Peyer's patch (tissue), 4 donors: ENCODE results near the gene LRRN1. TPM values are rescaled to one million over a fixed set of nuclear protein-coding genes. Genes with fewer than 3 reads are reported as not detected.

Source experiments
- DNase-seq, 3 donors: peaks; one replicate each; pipeline ENCODE4 v3.0.0-alpha.2; 2017 to 2019
- H3K27ac ChIP-seq, 4 donors: fragments of 200-600 bp; sonication (generic); one replicate each; pipeline ENCODE4 v1.5.1; 2016 to 2019
- H3K27me3 ChIP-seq, 2 donors: fragments of 200-600 bp; sonication (generic); one replicate each; pipeline ENCODE4 v1.5.1; 2019
- H3K36me3 ChIP-seq, 3 donors: fragments of 200-600 bp; sonication (generic); one replicate each; pipeline ENCODE4 v1.5.1; 2016 to 2019
- H3K4me1 ChIP-seq, 4 donors: fragments of 200-600 bp; sonication (generic); one replicate each; pipeline ENCODE4 v1.5.1; 2016 to 2019
- H3K4me3 ChIP-seq, 4 donors: fragments of 200-600 bp; sonication (generic); 1 replicate in 3 of 4; 2 replicates in 1 of 4; pipeline ENCODE4 v1.5.1; 2016 to 2019; ENCODE audit warnings: mild to moderate bottlenecking in 1 of 4
- H3K9me3 ChIP-seq, 4 donors: fragments of 200-600 bp; sonication (generic); one replicate each; pipeline ENCODE4 v1.5.1; 2016 to 2019; ENCODE audit warnings: mild to moderate bottlenecking in 1 of 4
- CTCF ChIP-seq, 6 experiments: fragments of 450-650 bp in 4 of 6; fragments of 200-600 bp in 2 of 6; sonication (generic) in 1 of 6; IDR thresholded peaks; one replicate each; pipeline ENCODE4 v1.5.1; 2017 to 2019; ENCODE audit warnings: antibody characterized with exemption in 6 of 6, mild to moderate bottlenecking in 3 of 6, moderate library complexity in 1 of 6
- POLR2A ChIP-seq, 2 donors: fragments of 450-650 bp; IDR thresholded peaks; one replicate each; pipeline ENCODE4 v1.5.1; 2017; ENCODE audit warnings: antibody characterized with exemption in 2 of 2, mild to moderate bottlenecking in 2 of 2, moderate library complexity in 2 of 2
- total RNA-seq, 4 donors: library from RNA; depleted of rRNA; stranded (reverse); fragments of >200 nt; gene quantifications; one replicate each; pipeline ENCODE4 v1.1.0, GENCODE V29; 2016

LRRN1 gene
- total RNA-seq, 4 donors from 2014 or later: 1.5 to 7.4 (median 2.7) TPM

- peaks cover 0 to 3% of the 10 kb centered on the region in 2 donors for H3K27me3 ChIP-seq
- H3K36me3 ChIP-seq: no peaks in the 10 kb centered on the region
- H3K4me3 ChIP-seq: peak overlapping the region; percentile 36 to 63 (median 54)
- H3K9me3 ChIP-seq: no peaks in the 10 kb centered on the region
- H3K4me1 ChIP-seq: peaks cover 0 to 13% (median 0%) of the 10 kb centered on the region in 4 donors
- TF ChIP-seq POLR2A (IDR thresholded peaks at IDR 0.05): no peak
- no peak for TF ChIP-seq CTCF (IDR thresholded peaks at IDR 0.05)
- DNase-seq: peak in 2 of 3 donors; percentile 47 to 62
- H3K27ac ChIP-seq: no peak overlapping the region
These were observed 1.7 kb downstream of the LRRN1 start for GRCh38 chr3:3800685-3801493.

- H3K4me3 ChIP-seq: no peak overlapping the region
- H3K27me3 ChIP-seq: peaks cover 0 to 3% of the 10 kb centered on the region in 2 donors
- no peak for TF ChIP-seq POLR2A (IDR thresholded peaks at IDR 0.05)
- no peak for TF ChIP-seq CTCF (IDR thresholded peaks at IDR 0.05)
These were observed 2.2 kb downstream of the LRRN1 start for GRCh38 chr3:3801494-3801841.

GRCh38 chr3:3802046-3802445, 2.8 kb downstream of the LRRN1 start:
- TF ChIP-seq POLR2A (IDR thresholded peaks at IDR 0.05) (no peak), CTCF (IDR thresholded peaks at IDR 0.05) (no peak)

More at GRCh38 chr3:3801494-3801841, 2.2 kb downstream of the LRRN1 start:
- Histone ChIP-seq H3K36me3 (no peaks in the 10 kb centered on the region), H3K27ac (no peak overlapping the region), H3K9me3 (no peaks in the 10 kb centered on the region), H3K4me1 (peaks cover 0 to 13% (median 0%) of the 10 kb centered on the region in 4 donors)
- DNase-seq: no peak

GRCh38 chr3:3804560-3804959, 5.3 kb downstream of the LRRN1 start:
- Histone ChIP-seq H3K27me3 (peaks cover 0 to 2% of the 10 kb centered on the region in 2 donors), H3K9me3 (no peaks in the 10 kb centered on the region), H3K36me3 (no peaks in the 10 kb centered on the region), H3K27ac (no peak overlapping the region), H3K4me1 (peaks cover 0 to 8% (median 0%) of the 10 kb centered on the region in 4 donors), H3K4me3 (no peak overlapping the region)
- TF ChIP-seq CTCF (IDR thresholded peaks at IDR 0.05) (no peak), POLR2A (IDR thresholded peaks at IDR 0.05) (no peak)
- DNase-seq: no peak

More at GRCh38 chr3:3802046-3802445, 2.8 kb downstream of the LRRN1 start:
- H3K27ac ChIP-seq: no peak overlapping the region
- H3K4me3 ChIP-seq: no peak overlapping the region
- no peaks in the 10 kb centered on the region for H3K9me3 ChIP-seq
- H3K4me1 ChIP-seq: peaks cover 0 to 13% (median 0%) of the 10 kb centered on the region in 4 donors
- peaks cover 0 to 3% of the 10 kb centered on the region in 2 donors for H3K27me3 ChIP-seq
- DNase-seq: no peak
- H3K36me3 ChIP-seq: no peaks in the 10 kb centered on the region

GRCh38 chr3:3806092-3806491, 6.9 kb downstream of the LRRN1 start:
- no peak overlapping the region for H3K4me3 ChIP-seq
- H3K36me3 ChIP-seq: no peaks in the 10 kb centered on the region
- no peaks in the 10 kb centered on the region for H3K27me3 ChIP-seq
- DNase-seq: no peak
- H3K4me1 ChIP-seq: no peaks in the 10 kb centered on the region
- TF ChIP-seq CTCF (IDR thresholded peaks at IDR 0.05) (no peak), POLR2A (IDR thresholded peaks at IDR 0.05) (no peak)
- H3K9me3 ChIP-seq: no peaks in the 10 kb centered on the region
- H3K27ac ChIP-seq: no peak overlapping the region
